ENCODE results near the gene TRABD. TPM values are rescaled to one million over a fixed set of nuclear protein-coding genes. Genes with fewer than 3 reads are reported as not detected.

TRABD gene
- polyA plus RNA-seq, 1 of the 3 experiments (the other 2 are of a cell fraction): 50.6 TPM

DNA sequence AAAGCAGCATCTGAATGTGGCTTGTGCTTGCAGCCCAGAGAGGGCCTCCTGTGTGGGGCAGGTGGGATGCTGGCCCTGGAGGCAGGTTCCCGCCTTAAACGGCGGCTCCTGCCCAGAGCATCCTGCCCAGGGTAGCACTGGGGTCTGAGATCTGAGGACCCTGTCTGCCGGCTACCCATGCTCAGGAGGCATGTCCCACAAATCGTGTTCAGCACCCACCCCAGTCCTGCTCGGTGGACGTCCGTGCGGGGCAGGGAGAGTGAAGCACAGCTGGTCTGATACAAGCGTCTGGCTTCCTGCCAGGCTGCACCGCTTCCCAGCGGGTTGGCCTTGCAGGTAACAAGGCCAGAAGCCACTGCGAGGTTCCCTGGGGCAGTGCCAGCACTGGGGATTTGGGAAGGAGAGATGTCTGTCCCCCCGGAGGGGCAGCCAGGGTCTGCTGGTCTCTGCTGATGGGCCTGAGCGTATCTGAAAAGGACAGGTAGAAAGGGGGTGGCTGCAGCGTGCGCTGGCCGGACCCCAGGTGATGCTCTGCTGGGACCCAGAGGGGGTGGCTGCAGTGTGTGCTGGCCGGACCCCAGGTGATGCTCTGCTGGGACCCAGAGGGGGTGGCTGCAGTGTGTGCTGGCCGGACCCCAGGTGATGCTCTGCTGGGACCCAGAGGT, 3.6 kb downstream of the TRABD start:
- ChIA-PET POLR2A (no interaction called here), CTCF (interaction anchor here (0.6 to 3.8 kb wide), 10 partner anchors 10 to 477 kb away, joined by 3 to 16 read pairs (median 3); partner anchors contain the start of gene SELENOO)
- WGBS (ENCODE audit: low lambda C conversion rate): 87% methylated on average over 15 of the region's 20 CpGs
- Histone ChIP-seq H3K79me2 (ENCODE audit: insufficient read depth) (peaks cover 67% of the 10 kb centered on the region), H3K9me2 (no peaks in the 10 kb centered on the region), H3F3A (replicated peaks; ENCODE audit: insufficient read depth) (no peaks in the 10 kb centered on the region), H3K9ac (no peak overlapping the region), H3K27me3 (ENCODE audit: insufficient read depth) (no peaks in the 10 kb centered on the region), H4K20me1 (ENCODE audit: insufficient read depth) (0 out of 2 replicates have a peak, but pooled peaks cover 23% of the 10 kb centered on the region), H2AFZ (ENCODE audit: low read depth) (no peak overlapping the region), H3K4me1 (ENCODE audit: control insufficient read depth in 1 of 2, insufficient read depth in 2 of 2, low read depth in 1 of 2, low read length in 1 of 2) (peaks cover 4 to 49% of the 10 kb centered on the region in 2 experiments; a peak in 2 of 4 replicates), H3K4me2 (no peak overlapping the region), H3K27ac (ENCODE audit: low read depth in 2 of 2, low read length in 1 of 2) (peak overlapping the region in 1 of 2 experiments; percentile 50; a peak in 1 of 4 replicates), H3K36me3 (replicated peaks in 1 of 2; ENCODE audit: control insufficient read depth in 1 of 2, insufficient read depth in 2 of 2, low read length in 1 of 2) (peaks cover 0 to 21% of the 10 kb centered on the region in 2 experiments), H3K9me3 (no peaks in the 10 kb centered on the region), H3K4me3 (ENCODE audit: low read depth in 2 of 2, low read length in 1 of 2) (no peak overlapping the region)
- TF ChIP-seq ELF1 (IDR thresholded peaks at IDR 0.05) (no peak), TAF1 (IDR thresholded peaks at IDR 0.05; ENCODE audit: borderline replicate concordance, low read depth, low read length) (no peak), FOSL2 (IDR thresholded peaks at IDR 0.05; ENCODE audit: borderline replicate concordance, low read depth) (no peak)
- TF ChIP-seq, protein P1, sequence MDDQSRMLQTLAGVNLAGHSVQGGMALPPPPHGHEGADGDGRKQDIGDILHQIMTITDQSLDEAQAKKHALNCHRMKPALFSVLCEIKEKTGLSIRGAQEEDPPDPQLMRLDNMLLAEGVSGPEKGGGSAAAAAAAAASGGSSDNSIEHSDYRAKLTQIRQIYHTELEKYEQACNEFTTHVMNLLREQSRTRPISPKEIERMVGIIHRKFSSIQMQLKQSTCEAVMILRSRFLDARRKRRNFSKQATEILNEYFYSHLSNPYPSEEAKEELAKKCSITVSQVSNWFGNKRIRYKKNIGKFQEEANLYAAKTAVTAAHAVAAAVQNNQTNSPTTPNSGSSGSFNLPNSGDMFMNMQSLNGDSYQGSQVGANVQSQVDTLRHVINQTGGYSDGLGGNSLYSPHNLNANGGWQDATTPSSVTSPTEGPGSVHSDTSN (IDR thresholded peaks at IDR 0.05): no peak
- TF ChIP-seq, protein P2, sequence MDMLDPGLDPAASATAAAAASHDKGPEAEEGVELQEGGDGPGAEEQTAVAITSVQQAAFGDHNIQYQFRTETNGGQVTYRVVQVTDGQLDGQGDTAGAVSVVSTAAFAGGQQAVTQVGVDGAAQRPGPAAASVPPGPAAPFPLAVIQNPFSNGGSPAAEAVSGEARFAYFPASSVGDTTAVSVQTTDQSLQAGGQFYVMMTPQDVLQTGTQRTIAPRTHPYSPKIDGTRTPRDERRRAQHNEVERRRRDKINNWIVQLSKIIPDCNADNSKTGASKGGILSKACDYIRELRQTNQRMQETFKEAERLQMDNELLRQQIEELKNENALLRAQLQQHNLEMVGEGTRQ (IDR thresholded peaks at IDR 0.05; ENCODE audit: borderline replicate concordance, low read depth, low read length): no peak
- no peak for DNase-seq

DNA sequence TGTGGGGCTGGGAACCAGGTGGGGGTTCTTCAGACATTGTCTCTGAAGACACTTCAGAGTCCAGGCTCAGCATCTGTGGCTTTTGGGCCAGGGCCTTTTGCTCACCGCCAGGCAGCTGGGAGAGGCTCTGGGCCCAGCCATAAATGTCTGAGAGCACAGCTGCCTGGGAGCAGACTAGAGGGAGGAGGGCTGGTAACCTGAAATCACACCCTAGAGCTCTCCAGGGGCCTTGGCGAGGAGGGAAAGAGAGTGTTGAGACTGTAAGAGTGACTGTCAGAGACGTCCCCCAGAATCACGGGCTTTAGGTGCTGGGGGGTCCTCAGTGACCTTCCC, 4.1 kb downstream of the TRABD start:
- TF ChIP-seq RFX5 (IDR thresholded peaks at IDR 0.05; ENCODE audit: low read length) (no peak), JUND (IDR thresholded peaks at IDR 0.05) (no peak), FOXJ3 (CRISPR knock-in tag; IDR thresholded peaks at IDR 0.05) (no peak)
- TF ChIP-seq, protein P3, sequence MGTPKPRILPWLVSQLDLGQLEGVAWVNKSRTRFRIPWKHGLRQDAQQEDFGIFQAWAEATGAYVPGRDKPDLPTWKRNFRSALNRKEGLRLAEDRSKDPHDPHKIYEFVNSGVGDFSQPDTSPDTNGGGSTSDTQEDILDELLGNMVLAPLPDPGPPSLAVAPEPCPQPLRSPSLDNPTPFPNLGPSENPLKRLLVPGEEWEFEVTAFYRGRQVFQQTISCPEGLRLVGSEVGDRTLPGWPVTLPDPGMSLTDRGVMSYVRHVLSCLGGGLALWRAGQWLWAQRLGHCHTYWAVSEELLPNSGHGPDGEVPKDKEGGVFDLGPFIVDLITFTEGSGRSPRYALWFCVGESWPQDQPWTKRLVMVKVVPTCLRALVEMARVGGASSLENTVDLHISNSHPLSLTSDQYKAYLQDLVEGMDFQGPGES (IDR thresholded peaks at IDR 0.05; ENCODE audit: low read depth, low read length): no peak
- TF ChIP-seq, protein P2 (IDR thresholded peaks at IDR 0.05; ENCODE audit: borderline replicate concordance, low read depth, low read length): no peak
- Histone ChIP-seq H3K4me2 (no peak overlapping the region), H3K27me3 (ENCODE audit: insufficient read depth) (no peaks in the 10 kb centered on the region), H3K9me2 (no peaks in the 10 kb centered on the region), H3K4me3 (ENCODE audit: low read depth in 2 of 2, low read length in 1 of 2) (no peak overlapping the region), H3K4me1 (ENCODE audit: control insufficient read depth in 1 of 2, insufficient read depth in 2 of 2, low read depth in 1 of 2, low read length in 1 of 2) (peaks cover 4 to 45% of the 10 kb centered on the region in 2 experiments; a peak in 2 of 4 replicates), H4K20me1 (ENCODE audit: insufficient read depth) (0 out of 2 replicates have a peak, but pooled peaks cover 23% of the 10 kb centered on the region), H3K9ac (no peak overlapping the region), H3K36me3 (replicated peaks in 1 of 2; ENCODE audit: control insufficient read depth in 1 of 2, insufficient read depth in 2 of 2, low read length in 1 of 2) (peaks cover 0 to 26% of the 10 kb centered on the region in 2 experiments), H3K9me3 (no peaks in the 10 kb centered on the region), H3K27ac (ENCODE audit: low read depth in 2 of 2, low read length in 1 of 2) (peak overlapping the region in 1 of 2 experiments; percentile 65; a peak in 2 of 4 replicates), H3F3A (replicated peaks; ENCODE audit: insufficient read depth) (no peaks in the 10 kb centered on the region), H3K79me2 (ENCODE audit: insufficient read depth) (peaks cover 67% of the 10 kb centered on the region), H2AFZ (ENCODE audit: low read depth) (no peak overlapping the region)
- ChIA-PET POLR2A (no interaction called here), CTCF (interaction anchor here (0.6 to 3.8 kb wide), 10 partner anchors 10 to 476 kb away, joined by 3 to 16 read pairs (median 3); partner anchors contain the start of gene SELENOO)
- no peak for DNase-seq
- 36% methylated on average over 3 of the region's 4 CpGs for WGBS (ENCODE audit: low lambda C conversion rate)

Measured in SK-N-SH (cell line).